Sigmoid colon (tissue), 7 donors: Measurements from ENCODE around the gene EIF5AL1. TPM values are rescaled to one million over a fixed set of nuclear protein-coding genes. Genes with fewer than 3 reads are reported as not detected.

Experiments used
- DNase-seq: peaks from one replicate; pipeline ENCODE4 v3.0.0-alpha.2; 2019
- H3K27ac ChIP-seq, 4 donors: fragments of 200-600 bp; sonication (generic); one replicate each; pipeline ENCODE4 v1.5.1; 2016 to 2019; ENCODE audit warnings: mild to moderate bottlenecking in 1 of 4
- H3K27me3 ChIP-seq, 3 donors: fragments of 200-600 bp; sonication (generic); one replicate each; pipeline ENCODE4 v1.5.1; 2019; ENCODE audit warnings: mild to moderate bottlenecking in 1 of 3
- H3K36me3 ChIP-seq, 4 donors: fragments of 200-600 bp; sonication (generic); one replicate each; pipeline ENCODE4 v1.5.1; 2016 to 2019
- H3K4me1 ChIP-seq, 4 donors: fragments of 200-600 bp; sonication (generic); one replicate each; pipeline ENCODE4 v1.5.1; 2017 to 2019
- H3K4me3 ChIP-seq, 4 donors: fragments of 200-600 bp; sonication (generic); one replicate each; pipeline ENCODE4 v1.5.1; 2017 to 2019; ENCODE audit warnings: mild to moderate bottlenecking in 2 of 4, moderate library complexity in 1 of 4
- H3K9me3 ChIP-seq, 4 donors: fragments of 200-600 bp in 3 of 4; sonication (generic) in 3 of 4; one replicate each; pipeline versions ENCODE4 v1.5.1 to v1.6.1; 2013 to 2019
- CTCF ChIP-seq, 4 experiments: fragments of 450-650 bp in 3 of 4; fragments of 200-600 bp in 1 of 4; IDR thresholded peaks; one replicate each; pipeline ENCODE4 v1.5.1; 2016 to 2019; ENCODE audit warnings: antibody characterized with exemption in 4 of 4, mild to moderate bottlenecking in 3 of 4, moderate library complexity in 2 of 4
- EP300 ChIP-seq, 4 donors: sonication (generic); formaldehyde crosslinking; IDR thresholded peaks; one replicate each; pipeline ENCODE4 v1.6.1; 2017; ENCODE audit warnings: antibody characterized with exemption in 4 of 4
- POLR2A ChIP-seq, 2 donors: fragments of 450-650 bp; IDR thresholded peaks; one replicate each; pipeline ENCODE4 v1.6.1; 2016; ENCODE audit warnings: antibody characterized with exemption in 2 of 2, mild to moderate bottlenecking in 2 of 2, moderate library complexity in 2 of 2
- POLR2AphosphoS5 ChIP-seq, 4 donors: sonication (generic); formaldehyde crosslinking; IDR thresholded peaks; one replicate each; pipeline ENCODE4 v1.6.1; 2017; ENCODE audit warnings: antibody characterized with exemption in 4 of 4
- WGBS, 2 donors: extraction: QIAGEN DNeasy Blood & Tissue Kit; methylation state at CpG; one replicate each; pipeline ENCODE4 v1.1.7; 2013; 5-methylcytosine and 5-hydroxymethylcytosine counted together
- intact Hi-C: fragments of 100-400 bp; cut with DNase I; formaldehyde crosslinking; loops from one replicate; pipeline ENCODE4 v1.15.1; 2023
- polyA plus RNA-seq, 3 donors: library from polyadenylated mRNA; stranded (reverse); fragments of 200-250 nt; gene quantifications; one replicate each; pipeline ENCODE4 v1.2.3, GENCODE V29; 2013
- total RNA-seq, 4 donors: library from RNA; depleted of rRNA; stranded (reverse); fragments of >200 nt; gene quantifications; one replicate each; pipeline ENCODE4 v1.1.0, GENCODE V29; 2016
- donor health status: healthy with polysubstance abuse.
- donor health status: Bipolar disorder and iron deficiency.
- donor health status: healthy.

EIF5AL1 gene
- total and polyA plus RNA-seq, 7 donors = under 0.01 to 0.63 (median 0.16) TPM

- DNase-seq = no peak
- Histone ChIP-seq H3K27me3 (no peaks in the 10 kb centered on the region), H3K4me1 (peaks cover 0 to 28% (median 17%) of the 10 kb centered on the region in 4 donors), H3K27ac (no peak overlapping the region), H3K9me3 (no peaks in the 10 kb centered on the region), H3K36me3 (no peaks in the 10 kb centered on the region), H3K4me3 (no peak overlapping the region)
- WGBS, 2 donors = 83 to 91% methylated on average over 6 of the region's 6 CpGs
- no peak for TF ChIP-seq EP300 (IDR thresholded peaks at IDR 0.05)
- TF ChIP-seq POLR2A (IDR thresholded peaks at IDR 0.05) = no peak
- TF ChIP-seq POLR2AphosphoS5 (IDR thresholded peaks at IDR 0.05) = no peak
- no peak for TF ChIP-seq CTCF (IDR thresholded peaks at IDR 0.05)
- intact Hi-C loops = no loop called here
Measured at GRCh38 chr10:79484476-79484875, 27.9 kb upstream of the EIF5AL1 start.

DNA sequence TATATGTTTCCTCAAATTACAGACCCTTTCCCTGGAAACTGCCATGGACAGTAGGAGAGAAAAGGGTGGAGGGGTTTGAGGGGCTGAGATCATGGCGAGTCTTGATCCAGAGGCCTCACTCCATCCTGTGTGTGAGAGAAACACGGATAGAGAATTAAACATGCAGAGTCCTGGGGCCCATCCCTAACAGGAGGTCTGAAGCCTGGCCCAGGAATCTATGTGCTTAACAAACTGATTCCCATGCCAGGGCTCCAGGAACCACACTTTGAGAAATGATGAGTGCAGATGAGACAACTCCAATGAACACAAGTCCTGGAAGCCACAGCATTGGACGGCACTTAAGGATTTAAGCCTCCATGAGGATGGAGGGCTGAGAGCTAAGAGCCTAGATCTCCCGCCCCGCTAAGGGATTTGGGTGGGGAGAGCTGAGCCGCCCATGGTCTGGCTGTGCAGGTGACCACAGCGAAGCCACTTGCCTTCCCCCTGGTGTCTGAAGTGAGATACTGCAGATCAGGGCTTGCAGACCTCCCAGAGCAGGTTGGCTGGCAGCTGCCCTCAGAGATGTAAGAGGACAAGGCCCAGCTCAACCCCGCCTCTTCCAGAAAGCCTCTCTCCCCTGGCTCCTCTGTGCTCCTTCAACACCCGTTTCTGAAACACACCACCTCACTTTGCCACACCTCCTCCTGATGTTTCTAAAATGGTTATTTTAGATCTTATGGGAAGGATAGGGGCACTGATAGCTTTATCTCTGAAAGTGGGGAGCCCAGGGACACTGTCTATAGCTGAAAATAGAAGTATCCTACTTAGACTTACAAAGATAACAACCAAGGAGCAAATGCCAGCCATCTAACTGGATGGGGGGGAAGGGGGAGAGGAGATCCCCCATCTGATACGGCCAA, 24.8 kb upstream of the EIF5AL1 start:
- peak; percentile 83 for DNase-seq
- H3K27ac ChIP-seq = peak overlapping the region; percentile 45 to 77 (median 69)
- intact Hi-C loops = loop anchor here (5.0 kb wide), 1 partner anchor 115 kb away; no protein-coding TSS in a partner anchor
- H3K4me3 ChIP-seq = no peak overlapping the region
- H3K9me3 ChIP-seq = no peaks in the 10 kb centered on the region
- no peaks in the 10 kb centered on the region for H3K36me3 ChIP-seq
- peaks cover 0 to 38% (median 27%) of the 10 kb centered on the region in 4 donors for H3K4me1 ChIP-seq
- TF ChIP-seq EP300 (IDR thresholded peaks at IDR 0.05) (no peak), CTCF (IDR thresholded peaks at IDR 0.05) (peak; percentile 42 to 64 (median 54))
- no peaks in the 10 kb centered on the region for H3K27me3 ChIP-seq
- 46 to 64% methylated on average over 10 of the region's 10 CpGs for whole genome bisulfite sequencing, 2 donors

DNA sequence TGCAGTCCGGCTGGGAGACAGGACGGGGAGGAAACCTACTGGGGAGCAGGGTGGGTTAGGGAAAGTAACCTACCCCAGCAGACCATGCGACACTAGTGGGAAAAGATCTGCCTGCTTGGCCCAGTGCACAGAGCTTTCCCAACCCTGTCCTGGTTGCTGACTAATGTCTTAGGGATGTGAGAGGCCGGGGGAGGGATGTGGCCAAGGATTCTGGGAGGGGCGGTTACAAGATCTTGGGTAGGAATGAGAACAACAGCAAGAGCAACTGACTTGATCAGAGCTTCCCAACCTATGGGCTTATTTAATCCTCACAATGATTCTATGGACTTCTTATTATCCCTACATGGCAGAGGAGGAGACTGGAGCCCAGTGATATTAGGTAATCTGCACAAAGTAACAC, 24.0 kb upstream of the EIF5AL1 start:
- Histone ChIP-seq H3K27me3 (no peaks in the 10 kb centered on the region), H3K9me3 (no peaks in the 10 kb centered on the region), H3K4me3 (no peak overlapping the region), H3K27ac (peak overlapping the region; percentile 45 to 77 (median 69)), H3K36me3 (no peaks in the 10 kb centered on the region), H3K4me1 (peaks cover 0 to 38% (median 27%) of the 10 kb centered on the region in 4 donors)
- intact Hi-C loops = loop anchor here (5.0 kb wide), 1 partner anchor 116 kb away; no protein-coding TSS in a partner anchor
- TF ChIP-seq CTCF (IDR thresholded peaks at IDR 0.05) (no peak), EP300 (IDR thresholded peaks at IDR 0.05) (peak in 1 of 4 donors; percentile 51), POLR2AphosphoS5 (IDR thresholded peaks at IDR 0.05) (peak in 2 of 4 donors; percentile 37 to 75)
- peak; percentile 93 for DNase-seq
- WGBS, 2 donors = 81 to 84% methylated on average over 5 of the region's 5 CpGs

- Histone ChIP-seq H3K4me1 (peaks cover 0 to 35% (median 27%) of the 10 kb centered on the region in 4 donors), H3K4me3 (no peak overlapping the region), H3K27ac (peak overlapping the region in 3 of 4 donors; percentile 63 to 75 (median 66)), H3K9me3 (no peaks in the 10 kb centered on the region), H3K27me3 (no peaks in the 10 kb centered on the region), H3K36me3 (no peaks in the 10 kb centered on the region)
- intact Hi-C loops = loop anchor here (5.0 kb wide), 1 partner anchor 117 kb away; no protein-coding TSS in a partner anchor
- DNase-seq = no peak
- 78 to 79% methylated on average over 3 of the region's 3 CpGs for WGBS, 2 donors
- no peak for TF ChIP-seq POLR2AphosphoS5 (IDR thresholded peaks at IDR 0.05)
- TF ChIP-seq CTCF (IDR thresholded peaks at IDR 0.05) = no peak
- no peak for TF ChIP-seq EP300 (IDR thresholded peaks at IDR 0.05)
- TF ChIP-seq POLR2A (IDR thresholded peaks at IDR 0.05) = no peak
Measured at GRCh38 chr10:79488870-79489269, 23.5 kb upstream of the EIF5AL1 start.
